ENCODE results near the gene SPECC1L. TPM values are rescaled to one million over a fixed set of nuclear protein-coding genes. Genes with fewer than 3 reads are reported as not detected.

SPECC1L gene
- total RNA-seq, 1 donor from 2014 or later: 25.0 TPM

DNA sequence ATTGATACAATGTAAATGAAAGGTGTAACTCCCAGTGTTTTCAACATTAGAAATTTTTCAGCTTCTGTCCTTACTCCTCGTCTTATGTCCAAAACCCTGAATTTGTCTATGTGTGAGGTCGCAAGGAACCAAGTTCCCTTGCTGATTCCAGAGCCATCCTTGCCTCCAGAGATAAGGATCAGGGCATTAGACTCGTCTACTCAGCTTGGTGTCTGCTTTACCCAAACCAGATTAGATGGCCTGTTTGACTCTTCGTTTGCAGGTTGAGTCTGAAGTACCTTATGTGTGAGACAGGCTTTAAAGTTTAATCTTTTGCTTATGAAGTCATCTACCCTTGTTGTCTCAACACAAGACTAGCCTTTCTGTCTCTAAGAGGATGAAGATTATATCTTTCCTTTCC is 55.6 kb downstream of the SPECC1L start:
- TF ChIP-seq, protein P1, sequence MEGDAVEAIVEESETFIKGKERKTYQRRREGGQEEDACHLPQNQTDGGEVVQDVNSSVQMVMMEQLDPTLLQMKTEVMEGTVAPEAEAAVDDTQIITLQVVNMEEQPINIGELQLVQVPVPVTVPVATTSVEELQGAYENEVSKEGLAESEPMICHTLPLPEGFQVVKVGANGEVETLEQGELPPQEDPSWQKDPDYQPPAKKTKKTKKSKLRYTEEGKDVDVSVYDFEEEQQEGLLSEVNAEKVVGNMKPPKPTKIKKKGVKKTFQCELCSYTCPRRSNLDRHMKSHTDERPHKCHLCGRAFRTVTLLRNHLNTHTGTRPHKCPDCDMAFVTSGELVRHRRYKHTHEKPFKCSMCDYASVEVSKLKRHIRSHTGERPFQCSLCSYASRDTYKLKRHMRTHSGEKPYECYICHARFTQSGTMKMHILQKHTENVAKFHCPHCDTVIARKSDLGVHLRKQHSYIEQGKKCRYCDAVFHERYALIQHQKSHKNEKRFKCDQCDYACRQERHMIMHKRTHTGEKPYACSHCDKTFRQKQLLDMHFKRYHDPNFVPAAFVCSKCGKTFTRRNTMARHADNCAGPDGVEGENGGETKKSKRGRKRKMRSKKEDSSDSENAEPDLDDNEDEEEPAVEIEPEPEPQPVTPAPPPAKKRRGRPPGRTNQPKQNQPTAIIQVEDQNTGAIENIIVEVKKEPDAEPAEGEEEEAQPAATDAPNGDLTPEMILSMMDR (IDR thresholded peaks at IDR 0.05; ENCODE audit: insufficient read depth, low read length, severe bottlenecking): no peak
- H3K4me3 ChIP-seq (ENCODE audit: low read depth, low read length): no peak overlapping the region
- FAIRE-seq (no peak), DNase-seq (ENCODE audit: low read depth) (no peak)
- H3K36me3 ChIP-seq (ENCODE audit: control insufficient read depth, insufficient read depth, low read length): peaks cover 17% of the 10 kb centered on the region
- H3K27me3 ChIP-seq (ENCODE audit: control insufficient read depth, insufficient read depth, low read length): no peaks in the 10 kb centered on the region

DNA sequence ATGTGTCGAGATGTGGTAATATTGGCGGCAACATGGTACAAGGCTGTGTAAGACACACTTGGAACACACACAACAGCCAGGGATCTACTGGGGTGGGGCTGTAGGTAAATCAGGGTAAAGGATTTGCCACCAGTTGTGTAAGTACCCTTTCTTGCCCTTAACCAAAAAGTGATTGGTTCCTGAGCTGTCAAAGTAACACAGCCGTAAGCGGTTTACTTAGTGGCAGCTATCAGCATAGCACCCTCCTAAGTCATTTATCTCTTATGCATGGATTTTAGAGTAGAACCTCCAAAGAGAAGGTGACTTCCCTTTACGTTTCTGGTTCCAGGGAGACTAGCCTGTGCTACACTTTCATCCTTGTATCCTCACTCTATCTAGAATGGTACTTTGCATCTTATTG is 57.2 kb downstream of the SPECC1L start:
- no peak for DNase-seq (ENCODE audit: low read depth)
- Histone ChIP-seq H3K36me3 (ENCODE audit: control insufficient read depth, insufficient read depth, low read length) (peaks cover 11% of the 10 kb centered on the region), H3K27me3 (ENCODE audit: control insufficient read depth, insufficient read depth, low read length) (no peaks in the 10 kb centered on the region), H3K4me3 (ENCODE audit: low read depth, low read length) (no peak overlapping the region)
- TF ChIP-seq, protein P1 (IDR thresholded peaks at IDR 0.05; ENCODE audit: insufficient read depth, low read length, severe bottlenecking): no peak
- FAIRE-seq: no peak

DNA sequence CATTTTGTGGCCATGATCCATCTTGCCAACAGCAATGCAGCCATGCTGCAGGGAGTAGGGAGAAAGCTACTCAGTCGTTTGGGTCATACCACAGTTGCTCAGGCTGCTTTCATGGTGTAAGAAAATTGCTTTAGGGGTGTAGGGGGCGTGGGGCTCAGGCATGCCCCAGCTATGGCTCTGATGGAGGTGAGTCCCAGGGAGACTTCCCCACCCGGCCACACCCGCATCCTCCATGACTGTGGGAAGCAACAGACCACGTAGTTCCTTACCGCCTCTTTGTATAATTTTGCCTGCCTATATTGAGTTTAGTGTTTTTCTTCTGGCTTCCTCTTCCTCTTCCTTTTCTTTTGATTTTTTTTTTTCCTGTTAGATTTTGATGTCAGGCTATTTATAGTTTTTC is 58.8 kb downstream of the SPECC1L start:
- FAIRE-seq (no peak), DNase-seq (ENCODE audit: low read depth) (no peak)
- Histone ChIP-seq H3K27me3 (ENCODE audit: control insufficient read depth, insufficient read depth, low read length) (no peaks in the 10 kb centered on the region), H3K4me3 (ENCODE audit: low read depth, low read length) (no peak overlapping the region), H3K36me3 (ENCODE audit: control insufficient read depth, insufficient read depth, low read length) (peaks cover 12% of the 10 kb centered on the region)
- TF ChIP-seq, protein P1 (IDR thresholded peaks at IDR 0.05; ENCODE audit: insufficient read depth, low read length, severe bottlenecking): no peak

DNA sequence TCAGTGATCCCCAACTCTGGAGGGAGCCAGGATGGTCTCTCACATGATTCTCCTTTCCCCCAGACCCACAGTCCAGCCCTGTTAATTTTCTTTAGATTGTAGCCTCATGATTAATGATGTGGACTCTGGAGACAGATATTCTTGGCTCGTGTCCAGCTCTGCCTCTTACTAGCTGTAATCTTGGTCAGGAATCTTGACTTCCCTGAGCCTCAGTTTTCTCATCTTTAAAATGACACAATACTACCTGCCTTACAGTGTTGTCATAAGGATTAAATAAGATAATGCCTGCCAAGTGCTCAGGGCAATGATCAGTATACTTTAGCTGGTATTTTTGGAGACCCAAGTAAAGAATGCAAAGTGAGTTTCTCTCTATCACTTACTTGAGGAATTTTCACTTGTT is 60.0 kb downstream of the SPECC1L start:
- H3K27me3 ChIP-seq (ENCODE audit: control insufficient read depth, insufficient read depth, low read length): no peaks in the 10 kb centered on the region
- DNase-seq (ENCODE audit: low read depth) (no peak), FAIRE-seq (no peak)
- TF ChIP-seq, protein P1 (IDR thresholded peaks at IDR 0.05; ENCODE audit: insufficient read depth, low read length, severe bottlenecking): no peak
- H3K4me3 ChIP-seq (ENCODE audit: low read depth, low read length): no peak overlapping the region
- peaks cover 15% of the 10 kb centered on the region for H3K36me3 ChIP-seq (ENCODE audit: control insufficient read depth, insufficient read depth, low read length)

DNA sequence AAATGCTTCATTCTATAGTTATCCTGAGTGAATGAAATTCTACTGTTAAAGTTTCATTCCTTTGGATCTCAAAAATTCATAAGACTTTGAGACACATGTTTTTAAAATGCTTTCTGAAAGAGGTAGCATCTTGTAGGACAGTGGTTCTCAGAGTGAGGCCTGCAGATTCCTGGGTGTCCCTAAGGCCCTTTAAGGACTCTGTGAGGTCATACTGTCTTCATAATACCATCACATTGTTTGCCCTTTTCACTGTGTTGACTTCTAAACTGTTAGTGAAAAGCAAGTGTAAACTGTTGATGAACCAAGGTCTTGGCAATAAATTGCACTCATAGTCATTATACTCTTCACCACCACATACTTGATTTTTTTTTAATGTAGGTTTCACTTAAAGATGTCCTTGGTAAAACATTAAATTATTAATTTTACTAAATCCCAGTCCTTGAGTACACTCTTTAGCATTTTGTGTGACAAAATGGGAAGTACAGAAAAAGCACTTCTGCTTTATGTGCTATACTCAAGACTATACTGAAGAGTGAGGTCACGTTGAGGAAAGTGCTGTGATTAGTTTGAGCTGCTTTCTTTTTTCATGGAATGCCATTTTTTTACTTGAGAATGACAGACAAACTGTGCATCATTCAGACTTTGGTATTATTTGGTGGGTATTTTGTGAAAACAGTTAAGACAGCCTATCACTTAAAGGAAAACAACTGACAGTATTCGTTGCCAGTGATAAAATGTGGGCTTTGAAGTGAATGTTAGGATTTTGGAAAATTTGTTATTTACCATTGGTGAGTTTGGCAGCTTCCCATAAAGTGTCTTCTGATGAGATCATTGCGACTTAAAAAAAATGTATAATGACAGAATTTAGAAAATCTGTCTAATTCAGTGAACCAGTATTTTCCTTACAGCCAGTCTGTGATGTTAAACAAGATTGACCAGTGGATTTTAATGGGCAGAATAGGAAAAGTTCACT is 61.1 kb downstream of the SPECC1L start:
- H3K4me3 ChIP-seq (ENCODE audit: low read depth, low read length): no peak overlapping the region
- FAIRE-seq (no peak), DNase-seq (ENCODE audit: low read depth) (no peak)
- no peaks in the 10 kb centered on the region for H3K27me3 ChIP-seq (ENCODE audit: control insufficient read depth, insufficient read depth, low read length)
- H3K36me3 ChIP-seq (ENCODE audit: control insufficient read depth, insufficient read depth, low read length): peaks cover 13% of the 10 kb centered on the region
- TF ChIP-seq, protein P1 (IDR thresholded peaks at IDR 0.05; ENCODE audit: insufficient read depth, low read length, severe bottlenecking): no peak

Measured in bronchial epithelial cell (primary cell).